ENCODE data around the gene STAM2. TPM values are rescaled to one million over a fixed set of nuclear protein-coding genes. Genes with fewer than 3 reads are reported as not detected.
"Not testable (repeated sequence)": the region's sequence is repeated elsewhere in the genome, so short reads cannot be mapped to it uniquely, and the experiment has no call there.

STAM2 gene
- total RNA-seq, 1 donor from 2014 or later: 42.5 TPM

DNA sequence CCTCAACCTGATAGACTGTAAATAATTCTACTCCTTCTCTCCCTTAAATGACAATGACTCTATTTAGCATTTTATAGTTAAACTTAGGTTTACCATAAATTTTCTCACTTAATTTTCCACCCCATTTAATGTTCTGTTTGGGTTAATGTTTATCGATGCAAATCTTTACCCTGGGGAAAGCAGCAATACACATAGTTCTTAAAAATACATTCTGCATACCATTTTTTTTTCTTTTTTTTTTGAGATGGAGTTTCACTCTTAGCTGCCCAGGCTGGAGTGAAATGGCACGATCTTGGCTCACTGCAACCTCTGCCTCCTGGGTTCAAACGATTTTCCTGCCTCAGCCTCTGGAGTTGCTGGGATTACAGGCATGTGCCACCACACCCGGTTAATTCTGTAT lies 14.0 kb downstream of the STAM2 start:
- TF ChIP-seq, protein P1, sequence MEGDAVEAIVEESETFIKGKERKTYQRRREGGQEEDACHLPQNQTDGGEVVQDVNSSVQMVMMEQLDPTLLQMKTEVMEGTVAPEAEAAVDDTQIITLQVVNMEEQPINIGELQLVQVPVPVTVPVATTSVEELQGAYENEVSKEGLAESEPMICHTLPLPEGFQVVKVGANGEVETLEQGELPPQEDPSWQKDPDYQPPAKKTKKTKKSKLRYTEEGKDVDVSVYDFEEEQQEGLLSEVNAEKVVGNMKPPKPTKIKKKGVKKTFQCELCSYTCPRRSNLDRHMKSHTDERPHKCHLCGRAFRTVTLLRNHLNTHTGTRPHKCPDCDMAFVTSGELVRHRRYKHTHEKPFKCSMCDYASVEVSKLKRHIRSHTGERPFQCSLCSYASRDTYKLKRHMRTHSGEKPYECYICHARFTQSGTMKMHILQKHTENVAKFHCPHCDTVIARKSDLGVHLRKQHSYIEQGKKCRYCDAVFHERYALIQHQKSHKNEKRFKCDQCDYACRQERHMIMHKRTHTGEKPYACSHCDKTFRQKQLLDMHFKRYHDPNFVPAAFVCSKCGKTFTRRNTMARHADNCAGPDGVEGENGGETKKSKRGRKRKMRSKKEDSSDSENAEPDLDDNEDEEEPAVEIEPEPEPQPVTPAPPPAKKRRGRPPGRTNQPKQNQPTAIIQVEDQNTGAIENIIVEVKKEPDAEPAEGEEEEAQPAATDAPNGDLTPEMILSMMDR (IDR thresholded peaks at IDR 0.05): no peak
- DNase-seq (no peak), ATAC-seq (no peak)
- no peak overlapping the region for H3K4me3 ChIP-seq
- peaks cover 11% of the 10 kb centered on the region for H3K4me1 ChIP-seq
- no peak overlapping the region for H3K27ac ChIP-seq
- no peaks in the 10 kb centered on the region for H3K9me3 ChIP-seq
- intact Hi-C loops (cut with DNase I): no loop called here
- no peaks in the 10 kb centered on the region for H3K36me3 ChIP-seq
- H3K27me3 ChIP-seq: no peaks in the 10 kb centered on the region

DNA sequence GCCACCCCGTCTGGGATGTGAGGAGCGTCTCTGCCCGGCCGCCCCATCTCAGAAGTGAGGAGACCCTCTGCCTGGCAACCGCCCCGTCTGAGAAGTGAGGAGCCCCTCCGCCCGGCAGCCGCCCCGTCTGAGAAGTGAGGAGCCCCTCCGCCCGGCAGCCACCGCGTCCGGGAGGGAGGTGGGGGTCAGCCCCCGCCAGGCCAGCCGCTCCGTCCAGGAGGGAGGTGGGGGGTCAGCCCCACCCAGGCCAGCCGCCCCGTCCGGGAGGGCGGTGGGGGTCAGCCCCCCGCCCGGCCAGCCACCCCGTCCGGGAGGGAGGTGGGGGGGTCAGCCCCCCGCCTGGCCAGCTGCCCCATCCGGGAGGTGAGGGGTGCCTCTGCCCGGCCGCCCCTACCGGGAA lies 15.2 kb downstream of the STAM2 start:
- H3K4me1 ChIP-seq; H3K27ac ChIP-seq; H3K36me3 ChIP-seq; ATAC-seq; H3K27me3 ChIP-seq; H3K9me3 ChIP-seq; DNase-seq; intact Hi-C loops (cut with DNase I); H3K4me3 ChIP-seq: not testable (repeated sequence)

DNA sequence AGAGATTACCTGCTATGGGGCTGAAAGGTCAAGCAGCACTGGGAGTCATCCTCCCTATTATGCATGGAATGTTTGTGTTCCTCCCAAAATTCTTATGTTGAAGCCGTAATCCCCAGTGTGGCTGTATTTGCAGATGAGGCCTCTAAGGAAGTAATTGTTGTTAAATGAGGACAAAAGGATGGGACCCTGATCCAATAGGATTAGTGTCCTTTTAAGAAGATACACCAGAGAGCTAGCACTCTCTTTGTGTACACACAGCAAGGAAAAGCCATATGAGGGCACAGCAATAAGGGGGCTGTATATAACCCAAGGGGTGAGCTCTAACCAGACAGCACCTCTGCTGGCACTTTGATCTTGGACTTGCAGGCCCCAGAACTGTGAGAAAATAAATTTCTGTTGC lies 18.3 kb downstream of the STAM2 start:
- TF ChIP-seq, protein P1 (IDR thresholded peaks at IDR 0.05): no peak
- Histone ChIP-seq H3K4me3 (no peak overlapping the region), H3K27me3 (no peaks in the 10 kb centered on the region), H3K9me3 (no peaks in the 10 kb centered on the region), H3K27ac (no peak overlapping the region), H3K36me3 (no peaks in the 10 kb centered on the region), H3K4me1 (no peaks in the 10 kb centered on the region)
- DNase-seq (no peak), ATAC-seq (no peak)
- intact Hi-C loops (cut with DNase I): no loop called here

DNA sequence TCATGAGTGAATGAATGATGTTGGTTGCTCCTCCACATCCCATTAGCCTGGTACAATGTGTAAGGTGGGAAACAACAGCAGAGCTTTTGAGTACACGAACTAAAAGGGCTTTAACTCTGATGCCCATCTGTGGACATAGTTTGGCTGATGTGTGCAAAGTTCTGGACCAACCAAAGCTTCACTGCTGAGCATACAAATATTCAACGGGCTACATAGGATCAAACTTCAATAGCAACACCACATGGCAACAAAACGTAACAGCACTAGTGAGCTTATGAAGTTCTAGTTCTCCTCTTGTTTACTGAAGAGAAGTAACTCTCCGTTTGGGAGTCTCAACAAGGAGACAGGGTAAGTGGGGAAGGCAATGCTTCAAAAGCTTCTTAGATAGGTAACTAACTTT lies 20.4 kb downstream of the STAM2 start:
- Histone ChIP-seq H3K9me3 (no peaks in the 10 kb centered on the region), H3K27me3 (no peaks in the 10 kb centered on the region), H3K36me3 (peaks cover 5% of the 10 kb centered on the region), H3K27ac (no peak overlapping the region), H3K4me1 (no peaks in the 10 kb centered on the region), H3K4me3 (no peak overlapping the region)
- ATAC-seq (peak; percentile 29), DNase-seq (no peak)
- TF ChIP-seq, protein P1 (IDR thresholded peaks at IDR 0.05): no peak
- intact Hi-C loops (cut with DNase I): no loop called here

DNA sequence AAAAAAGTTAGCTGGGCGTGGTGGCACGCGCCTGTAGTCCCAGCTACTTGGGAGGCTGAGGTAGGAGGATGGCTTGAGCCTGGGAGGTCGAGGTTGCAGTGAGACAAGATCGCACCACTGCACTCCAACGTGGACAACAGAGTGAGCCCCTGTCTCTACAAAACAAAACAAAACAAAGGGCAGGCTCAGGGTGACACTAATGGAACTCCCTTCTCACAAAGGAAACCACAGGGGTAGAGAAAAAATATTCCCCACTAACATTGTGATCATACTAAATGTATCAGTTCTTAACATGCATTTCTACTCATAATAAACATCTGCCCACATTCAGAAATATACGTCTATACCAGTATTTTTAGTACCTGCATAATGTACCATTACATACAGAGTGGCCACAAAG lies 21.1 kb downstream of the STAM2 start:
- Histone ChIP-seq H3K4me1 (no peaks in the 10 kb centered on the region), H3K27me3 (no peaks in the 10 kb centered on the region), H3K9me3 (no peaks in the 10 kb centered on the region), H3K27ac (no peak overlapping the region), H3K4me3 (no peak overlapping the region), H3K36me3 (peaks cover 5% of the 10 kb centered on the region)
- TF ChIP-seq, protein P1 (IDR thresholded peaks at IDR 0.05): no peak
- intact Hi-C loops (cut with DNase I): no loop called here
- DNase-seq: no peak
- ATAC-seq: no peak

DNA sequence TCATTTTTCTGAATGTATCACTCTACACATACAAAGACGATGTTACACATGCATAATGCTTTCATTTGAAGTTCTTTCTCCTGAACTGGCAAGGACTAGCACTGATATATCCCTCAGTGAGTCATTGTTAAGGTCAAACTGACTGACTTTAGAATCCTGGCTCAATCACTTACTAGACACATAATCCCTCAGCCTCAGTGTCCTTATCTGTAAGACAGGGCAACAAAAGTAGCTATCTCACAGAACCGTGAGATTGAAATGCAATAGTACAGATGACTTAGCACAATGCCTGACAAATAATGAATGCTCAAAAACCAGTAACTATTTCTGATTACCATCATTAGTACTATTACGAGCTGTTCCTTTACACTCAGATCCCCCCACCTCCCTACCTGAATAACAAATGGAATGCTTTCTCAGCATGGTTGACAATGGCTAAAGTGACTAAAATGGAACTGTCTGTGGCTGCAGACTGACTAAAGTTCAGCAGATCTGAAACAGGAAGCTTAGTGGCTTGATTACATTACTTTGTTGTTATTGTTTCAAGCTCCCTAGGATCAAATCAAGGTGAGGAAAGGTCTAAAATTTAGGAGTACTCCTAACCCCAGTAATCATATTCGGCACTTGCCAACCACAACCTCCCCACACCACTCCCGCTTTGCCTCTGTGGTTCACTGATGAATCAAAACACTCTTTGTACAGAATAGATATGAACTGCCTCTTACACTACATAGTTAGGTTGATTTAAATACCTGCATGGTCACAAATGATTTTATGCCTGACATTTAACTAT lies 40.9 kb downstream of the STAM2 start:
- no peak for DNase-seq
- Histone ChIP-seq H3K4me3 (no peak overlapping the region), H3K36me3 (peaks cover 20% of the 10 kb centered on the region), H3K4me1 (no peaks in the 10 kb centered on the region), H3K9me3 (no peaks in the 10 kb centered on the region), H3K27me3 (no peaks in the 10 kb centered on the region), H3K27ac (no peak overlapping the region)
- ATAC-seq: no peak
- intact Hi-C loops (cut with DNase I): no loop called here
- TF ChIP-seq, protein P1 (IDR thresholded peaks at IDR 0.05): no peak

Measured in upper lobe of right lung (tissue), 1 donor.